GM19468 (cell line): ENCODE data around the gene TNNC1.

Source experiments
- ATAC-seq: cut with Tn5 transposase; IDR thresholded peaks from one replicate; pipeline ENCODE4 v1.9.1; 2021; ENCODE audit warnings: mild to moderate bottlenecking, moderate library complexity, moderate number of reproducible peaks; ENCODE audit not compliant: unreplicated experiment; ENCODE audit errors: extremely low read depth

Gene TNNC1

DNA sequence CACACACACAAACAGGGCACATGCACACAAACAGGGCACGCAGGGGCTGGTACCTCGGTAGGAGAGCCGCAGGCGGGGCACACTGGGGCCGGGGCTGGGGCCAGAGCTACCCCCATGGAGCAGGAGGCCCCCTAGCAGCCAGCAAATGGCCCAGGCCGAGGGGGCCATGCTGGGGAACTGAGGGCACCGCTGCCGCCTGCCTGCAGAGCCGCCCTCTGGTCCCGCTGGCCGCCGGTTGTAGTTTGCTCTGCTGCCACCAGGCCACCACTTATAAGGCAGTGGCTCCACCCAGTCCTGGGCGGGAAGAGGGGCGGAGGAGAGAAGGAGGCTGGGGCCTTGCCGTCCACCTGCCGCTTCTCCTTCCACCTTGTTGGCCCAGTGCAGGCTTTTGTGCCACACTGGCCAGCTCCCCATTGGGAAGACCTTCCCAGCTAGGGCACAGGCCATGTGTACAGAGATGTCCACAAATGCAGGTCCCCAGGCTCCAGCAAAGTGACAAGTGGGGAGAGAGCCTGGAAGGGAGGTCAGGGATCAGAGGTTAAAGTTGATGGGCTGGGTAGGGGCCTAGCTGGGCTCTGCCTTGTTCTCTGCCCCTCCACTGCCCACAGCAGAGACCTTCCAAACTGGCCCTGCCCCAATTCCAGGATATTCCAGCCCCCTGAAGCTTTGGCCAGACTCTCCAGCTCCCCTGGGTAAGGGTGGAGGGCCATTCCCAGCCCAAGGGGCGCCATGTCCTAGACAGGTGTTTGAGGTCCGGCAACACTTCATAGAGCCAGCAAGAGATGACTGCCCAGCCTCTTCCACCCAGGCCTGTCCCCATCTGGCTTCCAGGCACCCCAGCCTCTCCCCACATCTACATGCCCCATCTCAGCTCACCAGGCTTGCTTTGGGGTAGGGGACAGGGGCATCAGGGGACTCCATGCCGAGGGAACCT, 8.7 kb downstream of the TNNC1 start, which contains the start of gene SEMA3G:
Gene SEMA3G (minus strand): TSS at position 244 of the 934 bp plus-strand sequence. CDS start 76 bp downstream, at position 168.
- no peak for ATAC-seq

DNA sequence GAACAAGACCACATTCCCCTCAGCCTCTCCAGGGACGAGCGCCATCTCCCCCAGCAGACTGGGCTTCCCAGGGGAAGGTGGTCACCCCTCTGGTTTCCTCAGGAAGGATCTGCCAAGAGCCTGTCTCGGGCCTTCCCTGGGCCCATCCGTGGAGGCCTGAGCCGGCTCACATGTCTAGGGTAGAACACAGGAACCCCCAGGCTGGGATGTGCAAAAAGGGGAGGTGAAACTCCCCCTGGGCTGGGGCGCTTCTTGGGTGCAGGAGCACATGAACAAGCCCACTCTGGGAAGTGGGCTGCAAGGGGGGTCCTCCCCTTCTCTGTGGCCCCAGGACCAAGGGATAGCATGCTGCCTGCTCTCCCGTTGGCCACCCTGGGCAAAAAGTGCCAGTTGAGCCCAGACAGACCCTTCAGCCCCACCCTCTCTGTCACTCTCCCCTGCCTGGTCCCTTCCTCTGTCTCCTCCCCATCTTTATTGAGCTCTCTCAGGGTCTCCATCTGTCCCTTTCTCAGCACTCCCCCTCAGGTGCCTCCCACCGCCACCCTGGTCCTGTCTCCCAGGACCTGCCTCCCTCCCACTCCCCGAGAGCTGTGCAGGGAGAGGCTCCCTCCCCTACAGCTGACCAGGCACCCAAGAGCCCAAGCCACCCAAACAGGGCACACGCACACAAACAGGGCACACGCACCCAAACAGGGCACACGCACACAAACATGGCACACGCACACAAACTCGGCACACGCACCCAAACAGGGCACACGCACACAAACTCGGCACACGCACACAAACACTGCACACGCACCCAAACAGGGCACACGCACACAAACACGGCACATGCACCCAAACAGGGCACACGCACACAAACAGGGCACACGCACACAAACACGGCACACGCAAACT, 9.8 kb downstream of the TNNC1 start:
- no peak for ATAC-seq

DNA sequence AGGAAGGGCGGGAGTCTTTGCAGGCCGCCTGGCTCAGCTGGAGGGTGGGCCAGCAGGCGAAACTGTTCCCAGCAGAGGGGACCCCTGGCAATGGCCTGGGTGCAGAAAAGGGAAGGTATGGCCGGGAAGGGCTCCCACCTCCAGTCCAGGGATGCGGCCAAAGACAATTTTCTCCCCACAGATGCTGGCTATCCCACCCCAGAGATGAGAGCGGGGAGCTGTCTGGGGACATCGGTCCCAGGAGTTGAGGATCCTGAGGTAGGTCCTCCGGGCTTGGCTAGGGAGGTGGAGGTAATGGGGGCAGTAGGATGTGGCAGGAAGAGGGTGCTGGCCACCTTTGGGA, 10.6 kb downstream of the TNNC1 start:
- no peak for ATAC-seq

DNA sequence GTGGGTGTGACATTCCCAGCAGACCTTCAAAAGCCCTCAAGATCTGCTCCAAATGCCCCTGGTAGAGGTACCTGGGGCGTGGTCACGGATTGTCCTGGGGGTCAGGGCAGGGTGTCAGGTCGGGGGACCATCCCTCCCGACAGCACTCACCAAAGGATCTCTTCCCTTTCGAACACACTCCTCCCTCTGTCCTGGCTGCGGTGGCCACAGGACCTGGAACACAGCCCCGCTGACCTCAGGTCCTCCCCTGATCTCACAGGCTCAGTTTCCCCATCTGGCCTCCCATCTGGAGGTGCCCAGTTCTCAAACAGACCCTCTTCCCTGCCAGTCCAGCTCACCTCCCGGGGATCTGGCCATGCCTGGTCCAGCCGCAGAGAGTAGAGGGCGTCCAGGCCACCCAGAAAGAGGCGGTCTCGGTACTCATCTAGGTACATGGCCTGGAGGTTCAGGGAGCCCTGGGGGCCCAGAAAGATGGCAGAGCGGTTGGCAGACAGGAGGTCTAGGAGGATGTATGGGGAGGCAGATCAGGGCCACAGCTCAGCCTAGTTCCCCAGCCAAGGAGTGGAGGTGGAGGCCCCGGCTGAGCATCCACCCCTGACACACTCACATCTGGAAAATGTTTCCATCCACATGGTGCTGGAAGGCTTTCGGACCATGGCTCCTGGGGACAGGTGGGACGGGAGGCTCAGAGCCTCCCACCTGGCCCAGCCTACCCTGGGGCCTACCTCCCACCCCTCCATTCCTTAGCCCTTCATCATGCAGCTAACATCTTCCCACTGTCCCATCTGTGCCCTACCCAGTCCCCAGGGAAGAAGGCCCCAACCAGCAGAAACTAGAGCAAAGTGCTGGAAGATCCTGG, 11.2 kb downstream of the TNNC1 start:
- no peak for ATAC-seq

DNA sequence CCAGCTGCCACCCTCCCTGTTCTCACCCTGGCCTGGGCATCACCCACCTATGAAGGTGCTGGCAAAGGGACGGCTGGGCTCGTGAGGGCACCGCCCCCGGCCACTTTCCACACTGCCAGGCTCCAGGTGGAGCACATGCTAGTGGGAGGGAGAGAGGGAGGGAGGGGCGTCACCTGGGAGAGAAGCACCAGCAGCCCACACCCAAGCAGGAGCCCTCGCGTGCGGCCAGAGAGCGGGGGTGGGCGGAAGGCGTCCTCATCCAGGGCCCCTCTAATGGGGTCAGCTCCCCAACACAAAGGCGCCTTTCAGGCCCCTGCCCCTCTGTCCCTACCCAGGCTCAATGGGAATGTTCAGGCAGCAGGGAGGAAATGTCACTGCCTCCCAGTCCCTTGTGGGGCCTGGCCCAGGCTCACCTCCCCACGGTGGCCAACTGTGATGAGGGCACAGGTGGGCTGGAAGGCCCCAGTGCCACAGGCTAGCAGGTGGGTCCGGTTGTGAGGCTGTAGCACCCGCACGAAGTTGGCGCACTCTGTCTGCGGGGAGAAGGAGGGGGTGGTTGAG, 12.0 kb downstream of the TNNC1 start:
- no peak for ATAC-seq

DNA sequence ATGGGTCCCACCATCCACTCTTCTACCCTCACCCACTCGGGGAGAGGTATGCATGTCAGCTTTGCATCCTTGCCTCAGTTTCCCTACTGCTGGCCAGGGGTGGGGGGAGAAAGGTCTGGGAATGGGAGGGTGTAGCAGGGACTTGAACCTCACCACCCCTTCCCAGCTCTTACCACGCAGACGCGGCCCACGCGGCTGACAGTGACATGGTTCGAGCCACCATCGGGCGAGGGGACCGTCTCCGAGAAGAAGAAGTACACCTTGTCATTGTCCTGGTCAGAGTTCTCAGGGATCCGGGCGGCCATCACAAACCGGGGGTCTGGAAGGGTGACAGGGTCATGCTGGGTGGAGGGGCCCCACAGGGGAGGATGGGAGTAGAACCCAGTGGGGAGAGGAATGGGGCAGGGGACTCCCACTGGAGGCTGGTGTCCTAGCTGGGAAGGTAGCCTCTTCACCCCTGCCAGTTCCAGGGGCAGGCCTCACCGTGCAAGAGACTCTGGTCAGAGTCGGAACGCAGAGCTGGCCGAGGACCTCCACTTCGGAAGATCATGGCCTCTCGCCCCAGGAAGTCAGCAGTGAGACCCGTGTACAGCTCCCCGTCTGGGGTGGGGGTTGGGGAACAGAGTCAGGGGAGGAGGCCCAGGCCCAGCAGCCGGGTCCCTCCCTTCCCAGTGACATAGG, 12.6 kb downstream of the TNNC1 start:
- ATAC-seq = no peak

DNA sequence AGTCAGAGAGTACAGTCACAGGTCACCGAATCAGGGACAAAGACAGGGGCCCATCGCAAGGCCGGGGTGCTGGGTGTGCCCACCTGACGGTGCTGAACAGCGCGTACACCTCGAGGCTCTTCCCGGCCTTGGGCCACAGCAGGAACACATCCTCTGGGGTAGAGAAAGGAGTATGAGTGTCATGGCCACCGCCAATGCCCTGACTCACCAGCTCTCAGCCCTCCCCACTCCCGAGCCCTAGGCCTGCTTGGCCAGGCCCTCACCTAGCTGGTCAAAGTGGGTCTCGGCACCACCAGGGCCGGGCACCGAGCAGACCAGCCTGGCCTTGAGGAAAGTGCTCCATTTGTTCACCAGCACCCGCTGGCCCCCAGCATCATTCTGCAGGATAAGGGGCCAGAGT, 13.2 kb downstream of the TNNC1 start:
- ATAC-seq = no peak

DNA sequence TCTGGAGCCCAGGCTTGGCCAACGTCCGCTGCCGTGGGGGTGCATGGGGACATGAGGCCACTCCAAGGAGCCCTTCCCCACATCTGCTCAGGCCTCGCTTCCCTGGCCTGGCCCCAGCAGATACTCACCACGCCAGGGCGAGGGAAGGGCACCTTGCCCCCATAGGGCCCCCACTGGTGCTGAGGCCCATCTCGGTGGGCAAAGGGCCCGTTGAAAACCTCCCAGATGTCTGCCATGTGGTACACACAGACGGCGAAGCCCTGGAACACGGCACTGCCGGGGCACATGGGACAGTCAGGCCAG, 13.6 kb downstream of the TNNC1 start:
- ATAC-seq = no peak

DNA sequence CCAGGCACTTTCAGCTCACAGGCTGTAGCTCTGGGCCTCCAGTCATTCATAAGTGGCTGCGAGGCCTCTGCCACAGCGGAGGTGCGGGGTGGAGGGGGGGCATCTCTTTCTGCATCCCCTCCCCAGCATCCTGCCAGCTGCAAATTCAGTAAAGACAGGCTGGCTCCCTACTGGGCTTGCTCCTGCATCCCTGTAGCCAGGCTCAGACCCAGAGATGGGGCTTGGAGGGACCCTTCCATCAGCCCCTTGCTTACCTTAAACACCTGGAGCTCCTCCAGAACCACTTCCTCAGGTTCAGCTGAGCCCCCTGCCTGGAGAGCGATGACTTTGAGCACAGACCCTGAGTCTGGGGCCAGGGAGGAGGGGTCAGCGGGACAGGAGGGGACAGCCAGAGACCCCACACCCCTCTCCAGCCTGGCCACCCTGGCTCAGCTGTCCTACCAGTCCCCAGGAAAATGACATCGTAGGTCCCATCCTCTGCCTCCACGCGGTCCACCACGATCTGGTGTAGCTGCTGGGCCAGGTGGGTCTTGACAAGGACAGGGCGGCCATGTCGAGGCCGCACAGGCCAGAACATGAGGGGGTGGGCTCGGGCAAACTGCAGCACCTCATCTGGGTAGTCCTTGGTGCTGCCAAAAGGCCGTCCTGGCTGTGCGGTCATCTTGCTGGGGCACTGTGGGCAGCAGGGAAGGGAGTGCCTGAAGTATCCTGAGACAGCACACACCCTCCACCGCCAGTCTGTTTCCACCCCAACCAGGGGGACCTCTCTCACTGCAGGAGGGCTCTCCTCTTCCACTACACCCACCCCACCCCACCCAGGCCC, 14.2 kb downstream of the TNNC1 start:
- ATAC-seq = no peak

DNA sequence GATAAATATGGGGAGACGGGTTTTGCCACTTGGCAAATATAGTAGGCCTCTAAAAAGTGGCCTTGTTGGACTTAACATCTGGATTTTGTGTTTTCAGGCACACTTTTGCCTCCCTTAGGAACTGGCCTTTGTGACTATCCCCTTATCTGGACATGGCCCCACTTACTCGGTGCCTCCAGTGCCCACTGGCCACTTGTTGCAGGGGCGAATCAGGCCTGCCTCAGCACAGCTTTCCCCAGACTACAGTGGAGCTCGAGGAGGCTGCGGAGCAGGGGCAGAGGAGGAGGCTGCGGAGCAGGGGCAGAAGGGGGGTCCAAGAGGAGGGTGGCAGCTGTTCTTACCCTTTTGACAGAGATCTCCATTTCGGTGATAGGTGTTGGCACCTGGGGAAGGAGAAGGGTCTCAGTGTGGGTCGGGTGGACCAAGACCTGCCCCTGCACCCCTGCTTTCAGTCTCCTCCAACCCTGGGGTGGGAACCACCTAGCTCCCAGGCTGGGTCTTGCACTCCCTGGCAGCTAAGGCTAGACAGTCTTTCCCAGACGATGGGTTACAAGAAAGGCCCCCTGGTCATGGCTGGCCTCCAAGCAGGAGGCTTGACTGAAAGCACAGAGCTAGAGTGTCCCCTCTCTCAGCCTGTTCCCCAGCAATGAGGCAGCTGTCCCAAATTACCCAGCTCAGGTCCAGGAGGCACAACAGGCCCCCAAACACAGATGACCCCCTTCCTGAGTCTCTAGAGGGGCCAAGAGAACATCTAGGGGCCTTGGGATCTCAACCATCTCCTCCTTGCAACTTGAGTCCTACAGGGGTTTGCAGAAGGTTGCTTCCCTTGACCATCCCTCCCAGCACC, 15.0 kb downstream of the TNNC1 start:
- no peak for ATAC-seq

DNA sequence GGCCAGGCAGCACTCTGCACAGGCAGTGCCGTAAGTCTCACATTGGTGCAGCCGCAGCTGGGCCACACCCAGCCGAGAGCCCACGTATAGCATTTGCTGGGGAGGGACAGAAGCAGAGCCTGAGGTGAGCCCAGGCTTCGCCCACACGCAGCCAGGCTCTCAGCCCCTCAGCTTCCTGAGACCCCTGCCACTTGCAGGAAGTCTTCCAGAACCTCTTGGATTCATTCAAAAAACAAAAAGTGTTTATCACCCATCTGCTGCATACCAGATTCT, 15.8 kb downstream of the TNNC1 start:
- no peak for ATAC-seq

DNA sequence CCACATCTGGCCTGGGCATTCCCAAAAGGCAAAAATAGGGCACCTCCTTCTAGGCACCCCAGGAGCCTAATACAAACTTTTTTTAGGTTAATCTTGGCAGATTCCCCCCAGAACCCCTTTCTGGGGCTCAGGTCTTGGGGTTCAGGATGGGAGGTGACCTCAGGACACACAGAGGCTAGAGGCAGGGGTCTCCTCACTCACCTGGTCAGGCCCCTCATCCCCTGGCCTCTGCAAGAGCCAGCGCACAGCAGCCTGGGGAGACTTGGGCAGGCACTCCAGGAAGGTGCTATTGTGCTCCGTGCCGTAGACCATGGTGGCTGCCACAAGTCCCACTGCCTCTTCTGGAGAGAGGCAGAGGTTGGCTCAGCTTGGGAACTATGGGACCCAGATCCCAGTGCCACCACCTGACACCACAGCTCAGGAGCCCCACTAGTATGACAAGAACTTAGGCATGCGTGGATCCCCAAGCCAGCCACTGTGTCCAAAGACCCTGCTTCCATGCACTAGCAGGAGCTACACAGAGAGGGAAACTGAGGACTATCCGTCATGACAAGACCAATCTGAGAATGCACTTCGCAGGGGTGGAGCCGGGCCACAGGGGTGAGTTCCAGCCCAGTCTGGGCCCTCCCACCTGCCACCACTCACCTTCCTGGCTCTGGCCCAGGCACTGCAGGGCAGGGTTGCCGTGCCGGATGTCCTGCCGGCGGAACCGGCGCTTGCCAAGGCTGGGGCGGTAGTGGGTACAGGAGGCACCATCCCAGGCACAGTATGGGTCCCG, 16.3 kb downstream of the TNNC1 start:
- no peak for ATAC-seq

DNA sequence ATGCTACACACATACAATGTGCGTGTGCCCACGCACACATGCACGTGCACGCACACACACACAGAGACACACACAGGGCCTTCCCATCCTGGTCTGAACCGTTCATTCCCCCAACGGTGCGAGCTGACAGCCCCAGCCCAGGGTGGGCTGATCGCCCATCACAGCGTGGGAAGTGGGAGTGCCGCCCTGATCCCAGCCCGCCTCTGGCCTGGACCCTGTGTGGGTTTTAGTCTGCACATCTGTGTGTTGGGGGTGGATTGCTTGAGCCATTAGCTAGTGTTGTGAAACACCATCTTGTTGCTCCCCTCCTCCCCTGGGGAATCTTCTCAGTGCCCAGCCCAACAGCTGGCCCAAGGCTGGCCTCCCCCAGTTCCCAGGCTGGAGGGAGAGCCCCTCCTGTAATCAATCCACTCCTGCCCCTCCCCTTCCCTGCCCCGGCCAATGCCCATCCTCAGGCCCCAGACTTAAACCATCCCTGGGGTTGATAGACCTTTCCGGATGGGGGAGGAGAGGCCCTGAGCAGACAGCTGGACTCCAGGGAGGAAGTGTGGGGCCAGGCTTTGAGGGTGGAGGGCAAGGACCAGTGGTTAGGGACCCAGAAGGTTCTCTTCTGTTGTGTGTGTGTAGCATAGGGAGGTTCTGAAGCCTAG, 17.2 kb downstream of the TNNC1 start:
- no peak for ATAC-seq

DNA sequence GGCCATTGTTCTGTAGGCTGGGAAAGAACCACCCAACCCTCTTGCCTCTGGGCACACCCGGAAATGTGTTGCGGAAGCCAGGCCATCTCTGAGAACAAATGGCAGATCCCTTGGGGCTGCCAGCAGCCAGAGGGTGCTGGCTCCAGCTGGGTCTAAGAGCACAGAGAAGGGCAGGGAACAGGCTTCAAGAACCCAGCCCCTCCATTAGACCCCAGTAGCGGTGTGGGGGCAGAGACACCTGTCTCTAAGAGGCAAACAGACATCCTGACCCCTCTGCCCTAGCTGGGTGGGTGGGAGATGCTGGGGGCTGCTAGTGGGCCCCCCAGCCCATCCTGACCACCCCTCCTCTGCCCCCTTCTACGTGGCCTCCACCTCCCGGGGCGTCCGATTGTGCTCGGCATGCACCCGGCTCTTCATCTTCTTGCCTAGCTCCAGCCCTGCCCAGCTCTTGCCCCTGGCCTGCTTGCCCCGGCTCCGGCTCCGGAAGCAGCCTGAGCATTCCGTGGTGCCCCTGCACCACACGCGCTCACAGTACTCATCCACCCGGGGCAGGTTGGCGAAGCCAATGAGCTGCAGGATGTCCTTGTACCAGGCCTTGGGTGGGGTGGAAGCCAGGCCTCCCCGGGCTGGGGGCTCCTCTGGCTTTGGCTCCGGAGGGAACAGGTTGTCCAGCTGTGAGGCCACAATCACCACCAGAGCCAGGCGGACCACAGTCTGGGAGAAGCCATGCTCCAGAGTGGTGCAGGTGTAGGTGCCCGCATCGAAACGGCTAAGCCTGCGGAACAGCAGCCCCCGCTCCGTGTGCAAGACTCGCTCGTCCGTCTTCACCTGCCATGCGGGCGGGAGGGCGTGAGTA, 18.4 kb downstream of the TNNC1 start:
- no peak for ATAC-seq

DNA sequence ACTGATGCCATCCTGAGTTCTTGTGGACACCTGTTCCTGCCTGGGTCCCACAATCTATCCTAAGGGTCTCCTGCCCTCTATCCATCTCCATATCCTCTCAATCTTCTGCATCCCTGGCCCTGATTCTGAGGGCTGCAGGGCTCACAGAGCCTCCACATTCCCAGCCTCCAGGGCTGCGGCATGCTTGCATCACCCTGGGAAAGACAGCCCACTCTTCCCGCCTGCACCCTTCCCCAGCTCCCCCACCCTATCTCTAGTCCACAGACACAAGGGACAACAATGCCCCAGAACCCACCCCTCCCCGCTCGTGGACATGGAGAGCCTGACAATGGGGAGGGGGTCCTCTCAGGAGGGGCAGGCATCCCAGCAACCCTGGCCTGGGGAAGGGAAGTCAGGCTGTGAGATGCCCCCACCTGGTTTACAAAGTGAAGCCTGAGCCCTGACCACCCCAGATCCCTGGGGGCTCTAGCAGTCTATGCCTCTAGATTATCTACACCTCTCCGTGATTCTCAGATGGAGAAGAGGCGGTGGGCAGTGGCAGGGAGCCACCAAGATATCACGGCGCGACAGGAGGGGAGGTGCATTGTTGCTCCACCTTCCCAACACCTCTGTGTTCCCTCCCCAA, 19.2 kb downstream of the TNNC1 start:
- no peak for ATAC-seq
